IMR-90 (cell line): ENCODE results near the gene JAKMIP1. TPM values are rescaled to one million over a fixed set of nuclear protein-coding genes. Genes with fewer than 3 reads are reported as not detected.

ENCODE experiments used
- ATAC-seq: fragments of 200-7000 bp; cut with Tn5 transposase; 2 replicates; pipeline ENCODE4 v1.9.1; 2020; ENCODE audit warnings: low read depth, mild to moderate bottlenecking, moderate library complexity
- BruUV-seq: library from RNA; stranded (reverse); fragments of 400-500 nt; replicated peaks from 2 replicates; lab custom pipeline; 2021; lab: Mats Ljungman, UMichigan
- CTCF ChIA-PET: fragments of 300-600 bp; formaldehyde crosslinking; extraction: SDS; loops from one replicate; lab custom pipeline; 2021; ENCODE audit warnings: antibody characterized with exemption; lab: Yijun Ruan, JAX
- POLR2A ChIA-PET: fragments of 300-600 bp; sonication (Branson Sonifier 250); formaldehyde crosslinking; loops from one replicate; lab custom pipeline; 2022; ENCODE audit warnings: antibody characterized with exemption; ENCODE audit not compliant: unreplicated experiment; lab: Charles Lee
- DNase-seq: peaks from one replicate; pipeline ENCODE4 v3.0.0; 2013
- H2AFZ ChIP-seq: replicated peaks from 2 replicates; pipeline ENCODE3; 2013; ENCODE audit warnings: low read length, mild to moderate bottlenecking; ENCODE audit not compliant: poor library complexity
- H2AK5ac ChIP-seq: 2 replicates; pipeline ENCODE4 v1.6.1; 2013; ENCODE audit warnings: low read depth, low read length, inconsistent platforms
- H2AK9ac ChIP-seq: replicated peaks from 2 replicates; pipeline ENCODE3; 2013; ENCODE audit warnings: mild to moderate bottlenecking, low read depth, low read length, moderate library complexity; ENCODE audit not compliant: poor library complexity
- H2BK120ac ChIP-seq: 2 replicates; pipeline ENCODE4 v1.6.1; 2013; ENCODE audit warnings: low read depth, low read length, inconsistent platforms
- H2BK15ac ChIP-seq: 3 replicates; pipeline ENCODE4 v1.6.1; 2013; ENCODE audit warnings: low read depth, low read length, inconsistent platforms
- H2BK20ac ChIP-seq: 2 replicates; pipeline ENCODE4 v1.6.1; 2013; ENCODE audit warnings: low read depth, mild to moderate bottlenecking, inconsistent platforms, low read length, moderate library complexity
- H2BK5ac ChIP-seq: 2 replicates; pipeline ENCODE4 v1.6.1; 2013; ENCODE audit warnings: mild to moderate bottlenecking, low read depth, low read length, inconsistent platforms; ENCODE audit not compliant: poor library complexity, severe bottlenecking
- H3K14ac ChIP-seq: replicated peaks from 2 replicates; pipeline ENCODE4 v1.6.1; 2013; ENCODE audit warnings: low read depth, low read length, inconsistent platforms
- H3K18ac ChIP-seq: 2 replicates; pipeline ENCODE4 v1.6.1; 2013; ENCODE audit warnings: low read depth, low read length, control low read depth
- H3K23ac ChIP-seq: 2 replicates; pipeline ENCODE4 v1.6.1; 2013; ENCODE audit warnings: low read depth, low read length, inconsistent platforms
- H3K27ac ChIP-seq: 2 replicates; pipeline ENCODE4 v1.5.1; 2013; ENCODE audit warnings: mild to moderate bottlenecking, control low read depth, low read length; ENCODE audit not compliant: insufficient read depth
- H3K27me3 ChIP-seq: 2 replicates; pipeline ENCODE4 v1.6.1; 2013; ENCODE audit warnings: low read length; ENCODE audit not compliant: control insufficient read depth, insufficient read depth
- H3K36me3 ChIP-seq: 2 replicates; pipeline ENCODE4 v1.6.1; 2013; ENCODE audit warnings: low read length, mixed read lengths; ENCODE audit not compliant: control insufficient read depth, insufficient read depth
- H3K4ac ChIP-seq: 2 replicates; pipeline ENCODE4 v1.6.1; 2013; ENCODE audit warnings: low read depth, low read length, inconsistent platforms
- H3K4me1 ChIP-seq: 2 replicates; pipeline ENCODE4 v1.6.1; 2013; ENCODE audit warnings: low read length, mixed read lengths; ENCODE audit not compliant: control insufficient read depth, insufficient read depth
- H3K4me2 ChIP-seq: 2 replicates; pipeline ENCODE4 v1.6.1; 2013; ENCODE audit warnings: low read depth, mild to moderate bottlenecking, control low read depth, low read length, moderate library complexity
- H3K4me3 ChIP-seq: 2 replicates; pipeline ENCODE4 v1.5.1; 2013; ENCODE audit warnings: low read depth, mild to moderate bottlenecking, control low read depth, low read length, moderate library complexity; ENCODE audit not compliant: insufficient read depth
- H3K56ac ChIP-seq: 2 replicates; pipeline ENCODE4 v1.6.1; 2013; ENCODE audit warnings: low read length, inconsistent platforms; ENCODE audit not compliant: insufficient read depth; ENCODE audit errors: extremely low read depth
- H3K79me1 ChIP-seq, 2 experiments: 2 replicates each; pipeline ENCODE4 v1.6.1; 2013; ENCODE audit warnings: low read length in 2 of 2, inconsistent platforms in 1 of 2, low read depth in 1 of 2
- H3K9ac ChIP-seq: 2 replicates; pipeline ENCODE4 v1.6.1; 2013; ENCODE audit warnings: low read depth, low read length, control low read depth
- H3K9me1 ChIP-seq: 2 replicates; pipeline ENCODE4 v1.6.1; 2013; ENCODE audit warnings: low read length, inconsistent platforms; ENCODE audit not compliant: insufficient read depth
- H3K9me3 ChIP-seq: 2 replicates; pipeline ENCODE4 v1.6.1; 2013; ENCODE audit warnings: low read length; ENCODE audit not compliant: control insufficient read depth, insufficient read depth
- H4K20me1 ChIP-seq: 2 replicates; pipeline ENCODE4 v1.6.1; 2013; ENCODE audit warnings: low read length, inconsistent platforms; ENCODE audit not compliant: insufficient read depth
- H4K5ac ChIP-seq: 2 replicates; pipeline ENCODE4 v1.6.1; 2013; ENCODE audit warnings: mild to moderate bottlenecking, low read depth, low read length, control low read depth
- H4K8ac ChIP-seq, 2 experiments: 2 replicates each; pipeline ENCODE4 v1.6.1; 2013; ENCODE audit warnings: low read depth in 2 of 2, low read length in 2 of 2, control low read depth in 1 of 2, inconsistent platforms in 1 of 2
- H4K91ac ChIP-seq: 2 replicates; pipeline ENCODE4 v1.6.1; 2013; ENCODE audit warnings: low read depth, low read length, inconsistent platforms; ENCODE audit not compliant: insufficient read depth
- BHLHE40 ChIP-seq: fragments of 150-350 bp; IDR thresholded peaks from 2 replicates; pipeline ENCODE4 v1.6.1; 2016; ENCODE audit warnings: mild to moderate bottlenecking, low read depth, low read length
- FOS ChIP-seq: fragments of 150-350 bp; IDR thresholded peaks from 2 replicates; pipeline ENCODE4 v1.6.1; 2016; ENCODE audit warnings: low read depth, low read length
- MAFK ChIP-seq: IDR thresholded peaks from 2 replicates; pipeline ENCODE4 v1.6.1; 2012; ENCODE audit warnings: low read depth, low read length, improper control_type of control experiment
- POLR2A ChIP-seq: IDR thresholded peaks from 2 replicates; pipeline ENCODE4 v1.6.1; 2012; ENCODE audit warnings: mild to moderate bottlenecking, low read depth, low read length
- RAD21 ChIP-seq: IDR thresholded peaks from 2 replicates; pipeline ENCODE4 v1.6.1; 2012; ENCODE audit warnings: low read length, improper control_type of control experiment
- WGBS, 2 experiments: methylation state at CpG; one replicate each; pipeline versions ENCODE4 v1.1.5 to v1.1.7; 2013; ENCODE audit warnings: missing lambda C conversion rate in 2 of 2; ENCODE audit not compliant: insufficient read length in 1 of 2; ENCODE audit errors: extremely low coverage in 2 of 2; 5-methylcytosine and 5-hydroxymethylcytosine counted together
- dilution Hi-C: fragments of 300-500 bp; cut with HindIII; formaldehyde crosslinking; loops from one replicate; pipeline ENCODE4 v1.14.3; 2018; ENCODE audit warnings: low sequenced_read_pairs; ENCODE audit not compliant: unreplicated experiment
- in situ Hi-C: fragments of 300-500 bp; cut with MboI; formaldehyde crosslinking; loops from 3 replicates; pipeline ENCODE4 v1.14.3; 2019; ENCODE audit warnings: low sequenced_read_pairs, inconsistent platforms, mixed read lengths
- intact Hi-C: fragments of 100-400 bp; cut with micrococcal nuclease; formaldehyde crosslinking; loops from 2 replicates; pipeline ENCODE4 v1.10.0; 2022
- polyA plus RNA-seq, 3 experiments: library from polyadenylated mRNA; depleted of rRNA; stranded (reverse); fragments of >200 nt; gene quantifications; 2 replicates each; pipeline ENCODE4 v1.2.3, GENCODE V29; 2012; ENCODE audit warnings: low replicate concordance in 1 of 3
- total RNA-seq: library from RNA; depleted of rRNA; stranded (reverse); fragments of >200 nt; gene quantifications from 2 replicates; pipeline ENCODE4 v1.2.3, GENCODE V29; 2012

JAKMIP1 gene
- total and polyA plus RNA-seq, 2 of the 4 experiments (the other 2 are of a cell fraction), result not detected

GRCh38 chr4:6011686-6012085 lies 188.7 kb downstream of the JAKMIP1 start:
- H2BK15ac ChIP-seq, result no peak overlapping the region
- H3K27me3 ChIP-seq, result no peaks in the 10 kb centered on the region
- no peaks in the 10 kb centered on the region for H4K20me1 ChIP-seq
- ChIA-PET POLR2A (no interaction called here), CTCF (interaction anchor here (1.8 kb wide), 1 partner anchor 14 kb away, joined by 5 read pairs; no protein-coding TSS in a partner anchor)
- dilution Hi-C loops, result no loop called here
- H3K14ac ChIP-seq, result no peak overlapping the region
- no peaks in the 10 kb centered on the region for H3K9me1 ChIP-seq
- H3K27ac ChIP-seq, result no peak overlapping the region
- H2BK5ac ChIP-seq, result no peak overlapping the region
- no TSS peak for BruUV-seq
- no peak overlapping the region for H2BK20ac ChIP-seq
- intact Hi-C loops, result no loop called here
- no peak overlapping the region for H3K4me2 ChIP-seq
- H3K56ac ChIP-seq, result no peak overlapping the region
- no peak overlapping the region for H3K23ac ChIP-seq
- H2BK120ac ChIP-seq, result no peak overlapping the region
- no peak overlapping the region for H4K5ac ChIP-seq
- no CpG with 5 or more reads among the region's 8 CpGs for WGBS, 2 experiments
- H3K4ac ChIP-seq, result no peak overlapping the region
- H3K79me1 ChIP-seq, result no peaks in the 10 kb centered on the region
- H3K9ac ChIP-seq, result no peak overlapping the region
- no peaks in the 10 kb centered on the region for H3K36me3 ChIP-seq
- in situ Hi-C loops, result no loop called here
- no peaks in the 10 kb centered on the region for H3K4me1 ChIP-seq
- H4K91ac ChIP-seq, result no peak overlapping the region
- TF ChIP-seq POLR2A (no peak), FOS (no peak), RAD21 (no peak), MAFK (no peak), BHLHE40 (no peak)
- H3K4me3 ChIP-seq, result no peak overlapping the region
- H2AFZ ChIP-seq, result no peak overlapping the region
- H2AK5ac ChIP-seq, result no peak overlapping the region
- no peak overlapping the region for H3K18ac ChIP-seq
- no peaks in the 10 kb centered on the region for H3K9me3 ChIP-seq
- no peak overlapping the region for H4K8ac ChIP-seq
- ATAC-seq, result no peak
- no peak for DNase-seq
- no peak overlapping the region for H2AK9ac ChIP-seq
